HG03439 (cell line): ENCODE data around the gene UBE2N.

Source experiments
- ATAC-seq: cut with Tn5 transposase; IDR thresholded peaks from one replicate; pipeline ENCODE4 v1.9.1; 2021; ENCODE audit warnings: mild to moderate bottlenecking, moderate library complexity; ENCODE audit not compliant: unreplicated experiment

UBE2N gene

GRCh38 chr12:93441617-93442410 is at the start of gene UBE2N:
Gene UBE2N (minus strand): TSS chr12:93441947. CDS start chr12:93441884, 63 bp downstream.
- peak; percentile 76 for ATAC-seq

GRCh38 chr12:93484315-93484981 is 42.7 kb upstream of the UBE2N start:
- ATAC-seq, result no peak

GRCh38 chr12:93483151-93483807 is 41.5 kb upstream of the UBE2N start:
- ATAC-seq, result no peak

GRCh38 chr12:93482721-93483120 is 41.0 kb upstream of the UBE2N start:
- no peak for ATAC-seq

GRCh38 chr12:93476555-93476954 is 34.8 kb upstream of the UBE2N start:
- ATAC-seq, result no peak

- no peak for ATAC-seq
These were observed 27.6 kb upstream of the UBE2N start for GRCh38 chr12:93469386-93469785.

GRCh38 chr12:93468008-93468371 is 26.2 kb upstream of the UBE2N start:
- ATAC-seq, result no peak

- peak; percentile 93 for ATAC-seq
These were observed 25.7 kb upstream of the UBE2N start, which contains the start of gene MRPL42 for GRCh38 chr12:93467351-93468007. Gene MRPL42 (plus strand): TSS chr12:93467514. CDS start chr12:93469286, 1,772 bp downstream.

- ATAC-seq, result no peak
These were observed 25.0 kb upstream of the UBE2N start for GRCh38 chr12:93466625-93467350.

GRCh38 chr12:93465841-93466240 is 24.1 kb upstream of the UBE2N start:
- ATAC-seq, result no peak

- ATAC-seq, result no peak
These were observed 19.8 kb upstream of the UBE2N start for GRCh38 chr12:93461503-93461902.

- no peak for ATAC-seq
These were observed 19.2 kb upstream of the UBE2N start for GRCh38 chr12:93460902-93461301.

GRCh38 chr12:93460003-93460402 is 18.3 kb upstream of the UBE2N start:
- no peak for ATAC-seq

GRCh38 chr12:93459097-93459496 is 17.4 kb upstream of the UBE2N start:
- ATAC-seq, result no peak

- no peak for ATAC-seq
These were observed 14.3 kb upstream of the UBE2N start for GRCh38 chr12:93456077-93456476.

GRCh38 chr12:93453633-93454032 is 11.9 kb upstream of the UBE2N start:
- ATAC-seq, result no peak

- no peak for ATAC-seq
These were observed 9.8 kb upstream of the UBE2N start for GRCh38 chr12:93451423-93452158.

- peak; percentile 70 for ATAC-seq
These were observed 7.5 kb upstream of the UBE2N start for GRCh38 chr12:93449277-93449676.

GRCh38 chr12:93448796-93449195 is 7.0 kb upstream of the UBE2N start:
- ATAC-seq, result no peak
